DMS79 treated with DMSO at 0.1 percent for 48 hours (cell line): ENCODE data around the gene FUZ.

Source experiments
- DNase-seq: peaks from one replicate; lab custom pipeline; 2025; lab: John Stamatoyannopoulos, UW

FUZ gene

GRCh38 chr19:49830766-49831165, 17.7 kb upstream of the FUZ start:
- no peak for DNase-seq

GRCh38 chr19:49829721-49830120, 16.6 kb upstream of the FUZ start:
- DNase-seq = no peak

- no peak for DNase-seq
Measured at GRCh38 chr19:49829200-49829599, 16.1 kb upstream of the FUZ start.

- DNase-seq = no peak
Measured at GRCh38 chr19:49827034-49827433, 13.9 kb upstream of the FUZ start.

- DNase-seq = no peak
Measured at GRCh38 chr19:49824662-49825061, 11.6 kb upstream of the FUZ start.

- DNase-seq = peak; percentile 89
Measured at GRCh38 chr19:49823472-49823871, 10.4 kb upstream of the FUZ start.

GRCh38 chr19:49820125-49820524, 7.0 kb upstream of the FUZ start:
- DNase-seq = peak; percentile 84

GRCh38 chr19:49819452-49820115, 6.5 kb upstream of the FUZ start:
- peak; percentile 13 for DNase-seq

- DNase-seq = no peak
Measured at GRCh38 chr19:49818649-49819370, 5.7 kb upstream of the FUZ start.

GRCh38 chr19:49817964-49818648, 5.0 kb upstream of the FUZ start, which contains the start of gene MED25:
MED25 (plus strand) TSS chr19:49818289; CDS start chr19:49818342, 53 bp downstream.
- peak; percentile 93 for DNase-seq

- no peak for DNase-seq
Measured at GRCh38 chr19:49816590-49816989, 3.5 kb upstream of the FUZ start.

GRCh38 chr19:49814010-49814409, 918 bp upstream of the FUZ start:
- no peak for DNase-seq

GRCh38 chr19:49812452-49812996, 568 bp downstream of the FUZ start:
- DNase-seq = no peak

- no peak for DNase-seq
Measured at GRCh38 chr19:49811328-49811727, 1.8 kb downstream of the FUZ start.

GRCh38 chr19:49809941-49810389, 3.1 kb downstream of the FUZ start:
- no peak for DNase-seq

GRCh38 chr19:49809160-49809940, 3.7 kb downstream of the FUZ start:
- peak; percentile 60 for DNase-seq

- DNase-seq = peak; percentile 58
Measured at GRCh38 chr19:49808711-49809159, 4.4 kb downstream of the FUZ start.

- no peak for DNase-seq
Measured at GRCh38 chr19:49807904-49808675, 5.0 kb downstream of the FUZ start.

GRCh38 chr19:49807058-49807903, 5.8 kb downstream of the FUZ start:
- DNase-seq = no peak

GRCh38 chr19:49806620-49806959, 6.5 kb downstream of the FUZ start:
- no peak for DNase-seq
